HG03558 (cell line): Measurements from ENCODE around the gene COL17A1.
A peak's percentile ranks its signal among the peaks of the same experiment; 100 is the strongest.

Experiments used
- ATAC-seq: cut with Tn5 transposase; IDR thresholded peaks from one replicate; pipeline ENCODE4 v1.9.1; 2021; ENCODE audit warnings: moderate number of reproducible peaks; ENCODE audit not compliant: unreplicated experiment; ENCODE audit errors: extremely low read depth

Gene COL17A1

GRCh38 chr10:104002911-104003310 is 82.8 kb downstream of the COL17A1 start:
- ATAC-seq: no peak

GRCh38 chr10:103998805-103999204 is 86.9 kb downstream of the COL17A1 start:
- ATAC-seq: no peak

DNA sequence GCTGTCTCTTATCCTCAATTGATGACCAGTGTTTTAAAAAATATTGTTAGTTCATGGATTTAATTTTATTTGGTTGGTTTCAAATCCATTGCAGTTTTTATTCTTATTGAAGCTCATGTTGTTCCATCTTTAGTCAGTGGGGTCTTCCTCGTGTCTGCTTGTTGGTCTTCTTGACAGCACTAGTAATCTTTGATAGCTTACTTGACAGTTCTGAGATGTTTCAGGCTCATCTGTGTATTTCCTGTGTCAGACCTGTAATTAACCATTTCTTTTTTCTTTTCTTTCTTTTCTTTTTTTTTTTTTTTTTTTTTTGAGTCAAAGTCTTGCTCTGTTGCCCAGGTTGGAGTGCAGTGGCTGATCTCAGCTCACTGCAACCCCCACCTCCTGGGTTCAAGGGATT is 90.5 kb downstream of the COL17A1 start:
- ATAC-seq: no peak

GRCh38 chr10:103991393-103992128 is 94.1 kb downstream of the COL17A1 start:
- ATAC-seq: no peak

GRCh38 chr10:103990531-103990930 is 95.1 kb downstream of the COL17A1 start:
- no peak for ATAC-seq

DNA sequence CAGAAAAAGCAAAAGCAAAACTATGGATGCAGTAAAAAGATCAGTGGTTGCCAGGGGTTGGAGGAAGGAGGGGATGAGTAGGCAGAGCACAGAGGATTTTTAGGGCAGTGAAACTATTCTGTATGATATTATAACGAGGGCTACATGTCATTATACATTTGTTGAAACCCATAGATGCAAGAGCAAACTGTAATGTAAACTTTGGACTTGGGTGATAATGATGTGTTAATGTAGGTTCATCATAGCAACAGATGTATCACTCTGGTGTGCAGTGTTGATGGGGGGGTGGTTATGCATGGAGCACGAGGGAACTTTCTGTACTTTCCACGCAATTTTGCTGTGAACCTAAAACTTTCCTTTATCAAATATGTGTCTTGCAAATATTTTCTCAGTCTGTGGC is 95.6 kb downstream of the COL17A1 start:
- no peak for ATAC-seq

DNA sequence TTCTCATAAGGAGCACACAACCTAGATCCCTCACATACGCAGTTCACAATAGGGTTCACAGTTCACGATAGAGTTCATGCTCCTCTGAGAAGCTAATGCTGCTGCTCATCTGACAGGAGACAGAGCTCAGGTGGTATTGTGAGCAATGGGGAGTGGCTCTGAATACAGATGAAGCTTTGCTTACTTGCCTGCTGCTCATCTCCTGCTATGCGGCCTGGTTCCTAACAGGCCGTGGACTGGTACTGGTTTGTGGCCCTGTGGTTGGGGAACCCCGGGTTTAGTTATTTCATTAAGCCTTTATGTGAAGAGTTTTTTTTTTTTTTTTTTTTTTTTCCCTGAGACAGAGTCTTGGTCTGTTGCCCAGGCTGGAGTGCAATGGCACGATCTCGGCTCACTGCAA is 99.3 kb downstream of the COL17A1 start:
- ATAC-seq: no peak

DNA sequence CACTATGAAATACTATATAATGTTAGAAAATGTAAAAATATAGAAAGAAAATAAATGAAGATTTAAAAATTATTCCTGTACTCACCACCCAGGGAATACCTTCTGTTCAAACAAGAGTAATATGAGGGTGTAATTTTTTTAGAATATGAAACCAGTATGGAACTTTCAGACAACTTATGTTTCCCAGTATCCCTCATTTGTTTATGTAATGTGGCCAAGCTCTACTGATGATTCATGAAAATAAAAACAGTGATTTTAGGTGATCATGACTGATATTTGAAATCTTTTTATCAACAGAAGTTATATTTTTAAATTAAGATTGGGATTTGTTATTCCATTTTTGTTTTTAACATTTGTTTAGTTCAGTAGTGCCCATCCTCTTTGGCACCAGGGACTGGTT is 100.0 kb downstream of the COL17A1 start:
- ATAC-seq: no peak

GRCh38 chr10:103983367-103983911 is 102.2 kb downstream of the COL17A1 start:
- ATAC-seq: peak; percentile 85

GRCh38 chr10:103982639-103983038 is 103.0 kb downstream of the COL17A1 start:
- ATAC-seq: no peak
